GM18870 (cell line): ENCODE results near the gene CABLES1.
A peak's percentile ranks its signal among the peaks of the same experiment; 100 is the strongest.
"Not testable (repeated sequence)": the region's sequence is repeated elsewhere in the genome, so short reads cannot be mapped to it uniquely, and the experiment has no call there.

Experiments
- ATAC-seq: cut with Tn5 transposase; IDR thresholded peaks from one replicate; pipeline ENCODE4 v1.9.1; 2021; ENCODE audit warnings: moderate library complexity; ENCODE audit not compliant: unreplicated experiment

CABLES1 gene

GRCh38 chr18:23263551-23264235 lies 128.4 kb downstream of the CABLES1 start:
- ATAC-seq = no peak

- ATAC-seq = no peak
Measured at GRCh38 chr18:23265682-23266399, 130.6 kb downstream of the CABLES1 start.

- ATAC-seq = no peak
Measured at GRCh38 chr18:23266717-23267446, 131.6 kb downstream of the CABLES1 start.

- ATAC-seq = no peak
Measured at GRCh38 chr18:23267447-23267776, 132.1 kb downstream of the CABLES1 start.

- no peak for ATAC-seq
Measured at GRCh38 chr18:23268641-23269040, 133.4 kb downstream of the CABLES1 start.

GRCh38 chr18:23269068-23269467 lies 133.8 kb downstream of the CABLES1 start:
- not testable (repeated sequence) for ATAC-seq

- ATAC-seq = no peak
Measured at GRCh38 chr18:23269928-23270327, 134.6 kb downstream of the CABLES1 start.

GRCh38 chr18:23270986-23271680 lies 135.8 kb downstream of the CABLES1 start:
- ATAC-seq = no peak

- no peak for ATAC-seq
Measured at GRCh38 chr18:23272498-23273232, 137.4 kb downstream of the CABLES1 start.

- ATAC-seq = no peak
Measured at GRCh38 chr18:23273443-23273966, 138.2 kb downstream of the CABLES1 start.

GRCh38 chr18:23274638-23275482 lies 139.6 kb downstream of the CABLES1 start:
- no peak for ATAC-seq

- no peak for ATAC-seq
Measured at GRCh38 chr18:23276451-23276850, 141.2 kb downstream of the CABLES1 start.

- no peak for ATAC-seq
Measured at GRCh38 chr18:23277399-23277798, 142.1 kb downstream of the CABLES1 start.

- ATAC-seq = no peak
Measured at GRCh38 chr18:23279931-23280330, 144.6 kb downstream of the CABLES1 start.

GRCh38 chr18:23280844-23281243 lies 145.6 kb downstream of the CABLES1 start:
- ATAC-seq = no peak

- ATAC-seq = no peak
Measured at GRCh38 chr18:23281626-23282436, 146.5 kb downstream of the CABLES1 start.

- ATAC-seq = no peak
Measured at GRCh38 chr18:23282437-23282781, 147.1 kb downstream of the CABLES1 start.

- peak; percentile 98 for ATAC-seq
Measured at GRCh38 chr18:23283916-23284430, 148.7 kb downstream of the CABLES1 start.

GRCh38 chr18:23284629-23285028 lies 149.3 kb downstream of the CABLES1 start:
- no peak for ATAC-seq
